ENCODE results near the gene WFDC1.
"Not testable (repeated sequence)": the region's sequence is repeated elsewhere in the genome, so short reads cannot be mapped to it uniquely, and the experiment has no call there.

WFDC1 gene

GRCh38 chr16:84330685-84331050 lies 36.0 kb downstream of the WFDC1 start:
- FAIRE-seq: no peak

GRCh38 chr16:84331998-84332780 lies 37.5 kb downstream of the WFDC1 start:
- FAIRE-seq: no peak

- FAIRE-seq: no peak
Measured at GRCh38 chr16:84332975-84333684, 38.5 kb downstream of the WFDC1 start.

- FAIRE-seq: no peak
Measured at GRCh38 chr16:84334058-84334457, 39.4 kb downstream of the WFDC1 start.

GRCh38 chr16:84334482-84334881 lies 39.8 kb downstream of the WFDC1 start:
- no peak for FAIRE-seq

GRCh38 chr16:84337236-84337635 lies 42.6 kb downstream of the WFDC1 start:
- FAIRE-seq: not testable (repeated sequence)

GRCh38 chr16:84339311-84339710 lies 44.6 kb downstream of the WFDC1 start:
- no peak for FAIRE-seq

- no peak for FAIRE-seq
Measured at GRCh38 chr16:84339766-84340165, 45.1 kb downstream of the WFDC1 start.

GRCh38 chr16:84340325-84341040 lies 45.8 kb downstream of the WFDC1 start:
- FAIRE-seq: no peak

GRCh38 chr16:84341528-84342295 lies 47.0 kb downstream of the WFDC1 start:
- FAIRE-seq: no peak

GRCh38 chr16:84343800-84344199 lies 49.1 kb downstream of the WFDC1 start:
- not testable (repeated sequence) for FAIRE-seq

GRCh38 chr16:84344781-84345180 lies 50.1 kb downstream of the WFDC1 start:
- FAIRE-seq: no peak

- FAIRE-seq: no peak
Measured at GRCh38 chr16:84347161-84347560, 52.5 kb downstream of the WFDC1 start.

- FAIRE-seq: no peak
Measured at GRCh38 chr16:84348386-84348888, 53.8 kb downstream of the WFDC1 start.

GRCh38 chr16:84349862-84350684 lies 55.4 kb downstream of the WFDC1 start:
- FAIRE-seq: no peak

- no peak for FAIRE-seq
Measured at GRCh38 chr16:84350685-84351400, 56.2 kb downstream of the WFDC1 start.

GRCh38 chr16:84351630-84352029 lies 57.0 kb downstream of the WFDC1 start:
- FAIRE-seq: no peak

- FAIRE-seq: no peak
Measured at GRCh38 chr16:84354306-84354705, 59.6 kb downstream of the WFDC1 start.

GRCh38 chr16:84355149-84355548 lies 60.5 kb downstream of the WFDC1 start:
- FAIRE-seq: no peak

GRCh38 chr16:84356176-84356575 lies 61.5 kb downstream of the WFDC1 start:
- no peak for FAIRE-seq

- FAIRE-seq: no peak
Measured at GRCh38 chr16:84356591-84357116, 62.0 kb downstream of the WFDC1 start.
